Progenitor cell of endocrine pancreas (in vitro differentiated cells): ENCODE results near the gene ARL5B. TPM values are rescaled to one million over a fixed set of nuclear protein-coding genes. Genes with fewer than 3 reads are reported as not detected.
"Not testable (repeated sequence)": the region's sequence is repeated elsewhere in the genome, so short reads cannot be mapped to it uniquely, and the experiment has no call there.

Source experiments
- DNase-seq: peaks from one replicate; pipeline ENCODE4 v3.0.0; 2021; ENCODE audit warnings: low spot score; ENCODE audit not compliant: unreplicated experiment
- H3K27ac Mint-ChIP-seq: 2 replicates; pipeline ENCODE4 v1.8.0; 2021; ENCODE audit warnings: mild to moderate bottlenecking, moderate library complexity, mixed read lengths
- H3K27me3 Mint-ChIP-seq: 2 replicates; pipeline ENCODE4 v1.8.0; 2021; ENCODE audit warnings: mixed read lengths
- H3K36me3 Mint-ChIP-seq: 2 replicates; pipeline ENCODE4 v1.8.0; 2022; ENCODE audit warnings: mixed read lengths; ENCODE audit not compliant: insufficient read depth
- H3K4me1 Mint-ChIP-seq: 2 replicates; pipeline ENCODE4 v1.8.0; 2021; ENCODE audit warnings: low read depth, mixed read lengths
- H3K4me3 Mint-ChIP-seq: 2 replicates; pipeline ENCODE4 v1.8.0; 2021; ENCODE audit warnings: low read depth, mild to moderate bottlenecking, moderate library complexity, mixed read lengths
- H3K9me3 Mint-ChIP-seq: 2 replicates; pipeline ENCODE4 v1.8.0; 2021; ENCODE audit warnings: low read depth, mixed read lengths
- CTCF ChIP-seq: fragments of 200-600 bp; sonication (generic); IDR thresholded peaks from one replicate; pipeline ENCODE4 v1.5.0; 2021; ENCODE audit warnings: antibody characterized with exemption, mild to moderate bottlenecking; ENCODE audit not compliant: unreplicated experiment
- total RNA-seq: library from RNA; stranded (reverse); gene quantifications from 2 replicates; pipeline ENCODE4 v1.2.1, GENCODE V29; 2021

Gene ARL5B
- total RNA-seq, 1 donor from 2014 or later, result 54.2 TPM

GRCh38 chr10:18619016-18619415 lies 40.2 kb upstream of the ARL5B start:
- peaks cover 12% of the 10 kb centered on the region for H3K4me1 Mint-ChIP-seq
- H3K9me3 Mint-ChIP-seq, result no peaks in the 10 kb centered on the region
- H3K27ac Mint-ChIP-seq, result no peak overlapping the region

GRCh38 chr10:18620856-18621255 lies 38.4 kb upstream of the ARL5B start:
- H3K27ac Mint-ChIP-seq, result no peak overlapping the region
- no peaks in the 10 kb centered on the region for H3K27me3 Mint-ChIP-seq
- H3K9me3 Mint-ChIP-seq, result no peaks in the 10 kb centered on the region
- no peak overlapping the region for H3K4me3 Mint-ChIP-seq
- no peak for DNase-seq
- peaks cover 9% of the 10 kb centered on the region for H3K36me3 Mint-ChIP-seq
- no peak for TF ChIP-seq CTCF
- peaks cover 12% of the 10 kb centered on the region for H3K4me1 Mint-ChIP-seq

More at GRCh38 chr10:18619016-18619415, 40.2 kb upstream of the ARL5B start:
- Mint-ChIP-seq H3K27me3 (no peaks in the 10 kb centered on the region), H3K4me3 (no peak overlapping the region), H3K36me3 (peaks cover 10% of the 10 kb centered on the region)
- no peak for TF ChIP-seq CTCF
- no peak for DNase-seq

- H3K9me3 Mint-ChIP-seq, H3K36me3 Mint-ChIP-seq, H3K27me3 Mint-ChIP-seq, H3K27ac Mint-ChIP-seq, H3K4me3 Mint-ChIP-seq, DNase-seq: not testable (repeated sequence)
- peaks cover 14% of the 10 kb centered on the region for H3K4me1 Mint-ChIP-seq
These were observed 35.6 kb upstream of the ARL5B start for GRCh38 chr10:18623671-18624070.

- H3K27ac Mint-ChIP-seq, result no peak overlapping the region
- H3K27me3 Mint-ChIP-seq, result no peaks in the 10 kb centered on the region
- peak overlapping the region; percentile 4 for H3K4me3 Mint-ChIP-seq
- peaks cover 8% of the 10 kb centered on the region for H3K36me3 Mint-ChIP-seq
- DNase-seq, result no peak
- no peak for TF ChIP-seq CTCF
- H3K4me1 Mint-ChIP-seq, result peaks cover 9% of the 10 kb centered on the region
- no peaks in the 10 kb centered on the region for H3K9me3 Mint-ChIP-seq
These were observed 33.3 kb upstream of the ARL5B start for GRCh38 chr10:18625886-18626285.

GRCh38 chr10:18627452-18628018 lies 31.7 kb upstream of the ARL5B start:
- H3K36me3 Mint-ChIP-seq, H3K9me3 Mint-ChIP-seq, H3K4me1 Mint-ChIP-seq, H3K27me3 Mint-ChIP-seq: not testable (repeated sequence)
- peak; percentile 57 for DNase-seq
- peak overlapping the region; percentile 84 for H3K4me3 Mint-ChIP-seq
- peak overlapping the region; percentile 95 for H3K27ac Mint-ChIP-seq

- H3K36me3 Mint-ChIP-seq, result peaks cover 10% of the 10 kb centered on the region
- H3K27me3 Mint-ChIP-seq, DNase-seq, H3K9me3 Mint-ChIP-seq, H3K4me3 Mint-ChIP-seq, H3K27ac Mint-ChIP-seq, H3K4me1 Mint-ChIP-seq: not testable (repeated sequence)
These were observed 26.7 kb upstream of the ARL5B start for GRCh38 chr10:18632500-18632899.

- Mint-ChIP-seq H3K4me3 (no peak overlapping the region), H3K27ac (no peak overlapping the region), H3K4me1 (no peaks in the 10 kb centered on the region), H3K27me3 (no peaks in the 10 kb centered on the region), H3K9me3 (no peaks in the 10 kb centered on the region), H3K36me3 (peaks cover 8% of the 10 kb centered on the region)
- no peak for TF ChIP-seq CTCF
- DNase-seq, result no peak
These were observed 23.2 kb upstream of the ARL5B start for GRCh38 chr10:18635995-18636394.

- H3K9me3 Mint-ChIP-seq, H3K36me3 Mint-ChIP-seq, H3K4me3 Mint-ChIP-seq, H3K27me3 Mint-ChIP-seq, DNase-seq, H3K27ac Mint-ChIP-seq, H3K4me1 Mint-ChIP-seq: not testable (repeated sequence)
These were observed 21.8 kb upstream of the ARL5B start for GRCh38 chr10:18637400-18637799.

GRCh38 chr10:18639719-18640118 lies 19.5 kb upstream of the ARL5B start:
- H3K4me3 Mint-ChIP-seq, H3K27me3 Mint-ChIP-seq, H3K9me3 Mint-ChIP-seq, H3K4me1 Mint-ChIP-seq, H3K36me3 Mint-ChIP-seq, DNase-seq, H3K27ac Mint-ChIP-seq: not testable (repeated sequence)
